Activated CD8-positive, alpha-beta T cell treated with anti-CD3 and anti-CD28 coated beads, Interleukin-2, amount 10 ng/mL, durations not matched to agents 7 days and 5 days (primary cell): ENCODE data around the gene OR2V2. TPM values are rescaled to one million over a fixed set of nuclear protein-coding genes. Genes with fewer than 3 reads are reported as not detected.
"Not testable (repeated sequence)": the region's sequence is repeated elsewhere in the genome, so short reads cannot be mapped to it uniquely, and the experiment has no call there.

Experiments used
- ATAC-seq: fragments of 150-1000 bp; cut with Tn5 transposase; one replicate; pipeline ENCODE4 v1.10.0; 2021; ENCODE audit warnings: moderate library complexity
- CTCF ChIA-PET: fragments of 350-600 bp; sonication (Branson Sonifier 250); formaldehyde crosslinking; loops from one replicate; lab custom pipeline; 2021; ENCODE audit warnings: antibody characterized with exemption; lab: Charles Lee
- POLR2A ChIA-PET: fragments of 350-600 bp; sonication (Branson Sonifier 250); formaldehyde crosslinking; loops from one replicate; lab custom pipeline; 2021; ENCODE audit warnings: antibody characterized with exemption; lab: Charles Lee
- DNase-seq: peaks from one replicate; pipeline ENCODE4 v3.0.0-alpha.2; 2020
- H3K27ac Mint-ChIP-seq: one replicate; pipeline ENCODE4 v1.8.0; 2021; ENCODE audit warnings: mild to moderate bottlenecking, mixed read lengths
- H3K27me3 Mint-ChIP-seq: one replicate; pipeline ENCODE4 v1.8.0; 2021; ENCODE audit warnings: low read depth, mixed read lengths
- H3K36me3 Mint-ChIP-seq: one replicate; pipeline ENCODE4 v1.8.0; 2021; ENCODE audit warnings: low read depth, mixed read lengths
- H3K4me1 Mint-ChIP-seq: one replicate; pipeline ENCODE4 v1.8.0; 2021; ENCODE audit warnings: low read depth, mixed read lengths
- H3K4me3 Mint-ChIP-seq: one replicate; pipeline ENCODE4 v1.8.0; 2021; ENCODE audit warnings: mild to moderate bottlenecking, mixed read lengths
- H3K9me3 Mint-ChIP-seq: one replicate; pipeline ENCODE4 v1.8.0; 2022; ENCODE audit warnings: mixed read lengths; ENCODE audit not compliant: insufficient read depth
- total RNA-seq, 2 experiments: library from RNA; stranded (reverse); gene quantifications; one replicate each; pipeline ENCODE4 v1.2.3, GENCODE V29; 2021

Gene OR2V2
- total RNA-seq = not detected

DNA sequence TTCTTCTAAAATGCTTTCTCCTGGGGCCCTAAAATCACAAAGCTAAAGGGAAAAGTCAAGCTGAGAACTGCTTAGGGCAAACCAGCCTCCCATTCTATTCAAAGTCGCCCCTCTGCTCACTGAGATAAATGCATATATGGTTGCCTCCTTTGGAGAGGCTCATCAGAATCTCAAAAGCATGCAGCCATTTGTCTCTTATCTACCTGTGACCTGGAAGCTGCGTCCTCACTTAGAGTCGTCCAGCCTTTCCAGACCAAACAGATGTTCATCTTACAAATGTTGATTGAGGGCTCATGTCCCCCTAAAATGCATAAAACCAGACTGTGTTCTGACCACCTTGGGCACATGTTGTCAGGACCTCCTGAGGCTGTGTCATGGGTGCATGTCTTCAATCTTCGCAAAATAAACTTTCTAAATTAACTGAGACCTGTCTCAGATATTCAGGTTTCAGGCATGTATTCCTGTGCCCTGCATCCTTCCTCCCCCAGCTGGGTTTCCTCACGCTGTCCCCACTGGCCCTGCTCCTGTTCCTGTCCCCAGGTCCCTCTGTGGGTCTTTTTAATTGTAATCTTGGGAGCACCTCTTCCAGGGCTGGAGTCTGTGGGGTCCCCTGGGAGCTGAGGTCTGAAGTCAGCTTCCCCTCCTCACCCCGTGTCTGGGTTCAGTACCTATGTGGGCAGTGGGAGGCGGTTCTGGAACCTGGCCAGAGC is at the start of gene OR2V2:
OR2V2 (plus strand) TSS at position 660 of the 710 bp plus-strand sequence. CDS start 7,357 bp downstream, outside the sequence.
- H3K36me3 Mint-ChIP-seq, H3K4me3 Mint-ChIP-seq, DNase-seq, H3K9me3 Mint-ChIP-seq, H3K27ac Mint-ChIP-seq, ATAC-seq, H3K4me1 Mint-ChIP-seq: not testable (repeated sequence)
- H3K27me3 Mint-ChIP-seq = peaks cover 28% of the 10 kb centered on the region
- ChIA-PET POLR2A (interaction anchor here (0.6 kb wide), 1 partner anchor 274 kb away, joined by 3 read pairs; no protein-coding TSS in a partner anchor), CTCF (interaction anchor here (0.6 kb wide), 1 partner anchor 392 kb away, joined by 3 read pairs; no protein-coding TSS in a partner anchor)

GRCh38 chr5:181097759-181098491 is 49.5 kb upstream of the OR2V2 start:
- peak; percentile 32 for ATAC-seq
- DNase-seq, H3K27ac Mint-ChIP-seq, POLR2A ChIA-PET, H3K4me1 Mint-ChIP-seq, H3K9me3 Mint-ChIP-seq, H3K4me3 Mint-ChIP-seq, H3K36me3 Mint-ChIP-seq, CTCF ChIA-PET: not testable (repeated sequence)
- peaks cover 19% of the 10 kb centered on the region for H3K27me3 Mint-ChIP-seq

DNA sequence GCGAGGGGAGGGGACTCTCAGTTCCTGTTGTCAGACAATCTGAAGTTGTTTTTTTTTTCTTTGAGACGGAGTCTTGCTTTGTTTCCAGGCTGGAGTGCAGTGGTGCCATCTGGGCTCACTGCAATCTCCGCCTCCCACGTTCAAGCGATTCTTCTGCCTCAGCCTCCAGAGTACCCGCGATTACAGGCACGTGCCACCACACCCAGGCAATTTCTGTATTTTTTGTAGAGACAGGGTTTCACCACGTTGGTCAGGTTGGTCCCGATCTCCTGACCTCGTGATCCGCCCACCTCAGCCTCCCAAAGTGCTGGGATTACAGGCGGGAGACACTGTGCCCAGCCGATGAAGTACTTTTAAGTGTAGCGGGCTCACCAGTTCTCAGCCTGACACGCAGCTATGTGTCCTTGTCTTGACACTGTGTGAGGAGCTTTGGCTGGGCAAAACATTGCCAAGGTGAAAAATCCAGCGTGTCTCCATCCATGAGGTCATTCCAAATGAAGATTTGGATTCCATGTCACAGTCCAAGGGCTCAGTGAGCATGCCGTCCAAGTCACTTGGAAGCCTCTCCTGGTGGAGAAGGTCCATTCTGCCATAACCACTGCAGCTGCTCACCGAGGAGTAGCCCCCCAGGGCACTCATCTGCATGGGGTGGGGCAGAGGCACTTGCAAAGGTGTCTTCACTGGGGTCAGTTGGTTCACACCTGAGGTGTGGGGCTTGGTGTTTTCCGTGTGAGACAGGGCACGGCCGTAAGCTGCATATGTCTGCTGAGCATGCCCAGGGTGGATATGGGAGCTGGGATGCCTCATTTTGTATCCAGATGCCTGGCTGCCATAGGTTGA is 48.4 kb upstream of the OR2V2 start:
- Mint-ChIP-seq H3K27me3 (peaks cover 19% of the 10 kb centered on the region), H3K36me3 (peaks cover 2% of the 10 kb centered on the region), H3K9me3 (no peaks in the 10 kb centered on the region), H3K4me3 (no peak overlapping the region), H3K27ac (peak overlapping the region; percentile 28), H3K4me1 (peaks cover 6% of the 10 kb centered on the region)
- no peak for DNase-seq
- ATAC-seq = no peak
- ChIA-PET CTCF (interaction anchor here (1.2 kb wide), 1 partner anchor 314 kb away, joined by 3 read pairs; no protein-coding TSS in a partner anchor), POLR2A (interaction anchor here (0.7 kb wide), 1 partner anchor 288 kb away, joined by 3 read pairs; no protein-coding TSS in a partner anchor)

GRCh38 chr5:181099602-181100086 is 47.7 kb upstream of the OR2V2 start:
- no peaks in the 10 kb centered on the region for H3K9me3 Mint-ChIP-seq
- H3K27ac Mint-ChIP-seq = peak overlapping the region; percentile 28
- no peak for DNase-seq
- H3K36me3 Mint-ChIP-seq = peaks cover 5% of the 10 kb centered on the region
- H3K27me3 Mint-ChIP-seq = peaks cover 26% of the 10 kb centered on the region
- ChIA-PET POLR2A (interaction anchor here (0.7 kb wide), 1 partner anchor 289 kb away, joined by 3 read pairs; no protein-coding TSS in a partner anchor), CTCF (interaction anchor here (1.2 kb wide), 1 partner anchor 315 kb away, joined by 3 read pairs; no protein-coding TSS in a partner anchor)
- no peak for ATAC-seq
- no peak overlapping the region for H3K4me3 Mint-ChIP-seq
- H3K4me1 Mint-ChIP-seq = peaks cover 10% of the 10 kb centered on the region

DNA sequence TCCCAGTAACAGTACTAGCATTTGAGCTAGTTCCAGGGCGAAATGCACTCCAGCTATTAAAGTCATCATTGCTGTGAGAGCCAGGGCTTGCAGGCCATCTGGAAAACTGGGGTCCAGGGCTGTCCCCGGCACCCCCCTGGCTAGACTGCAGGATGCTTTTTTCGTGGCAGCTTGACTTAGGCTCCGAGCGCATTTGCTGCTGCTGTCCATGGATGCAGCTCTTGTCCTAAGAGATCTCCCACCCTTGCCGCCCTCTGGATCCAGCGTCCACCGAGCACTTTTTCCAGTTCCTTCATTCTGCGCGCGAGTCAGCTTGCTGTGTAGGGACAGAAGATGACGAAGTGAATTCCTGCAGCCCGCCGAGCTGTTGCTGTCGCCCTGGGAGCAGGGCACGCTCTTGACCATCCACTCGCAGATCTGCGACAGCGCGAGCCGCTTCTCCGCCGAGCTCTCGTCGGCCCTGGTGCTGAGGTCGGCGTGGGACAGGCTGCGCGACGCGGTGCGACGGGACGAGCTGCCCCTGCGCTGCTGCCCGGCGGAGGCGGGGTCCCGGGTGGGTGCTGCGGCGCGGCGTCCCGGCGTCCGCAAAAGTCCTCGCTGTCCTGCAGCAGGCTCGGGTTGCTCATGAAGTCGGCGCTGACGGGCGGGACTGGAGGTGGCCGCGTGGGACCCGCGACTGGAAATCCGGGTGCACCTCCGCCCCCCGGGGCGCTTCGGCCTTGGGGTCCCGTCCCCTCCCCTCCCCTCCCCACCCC is 47.1 kb upstream of the OR2V2 start:
- Mint-ChIP-seq H3K9me3 (no peaks in the 10 kb centered on the region), H3K27me3 (peaks cover 30% of the 10 kb centered on the region), H3K27ac (peak overlapping the region; percentile 40), H3K4me1 (peaks cover 10% of the 10 kb centered on the region), H3K4me3 (peak overlapping the region; percentile 18), H3K36me3 (peaks cover 5% of the 10 kb centered on the region)
- no peak for DNase-seq
- ChIA-PET CTCF (interaction anchor here (1.2 kb wide), 1 partner anchor 316 kb away, joined by 3 read pairs; no protein-coding TSS in a partner anchor), POLR2A (interaction anchor here (0.7 kb wide), 1 partner anchor 289 kb away, joined by 3 read pairs; no protein-coding TSS in a partner anchor)
- no peak for ATAC-seq

- Mint-ChIP-seq H3K27me3 (peaks cover 39% of the 10 kb centered on the region), H3K4me1 (peaks cover 10% of the 10 kb centered on the region)
- H3K9me3 Mint-ChIP-seq, H3K36me3 Mint-ChIP-seq, H3K4me3 Mint-ChIP-seq, CTCF ChIA-PET, DNase-seq, POLR2A ChIA-PET, H3K27ac Mint-ChIP-seq: not testable (repeated sequence)
- ATAC-seq = peak; percentile 40
These were observed 46.2 kb upstream of the OR2V2 start for GRCh38 chr5:181101030-181101641.

GRCh38 chr5:181101930-181102674 is 45.3 kb upstream of the OR2V2 start:
- H3K27me3 Mint-ChIP-seq = peaks cover 40% of the 10 kb centered on the region
- CTCF ChIA-PET, H3K27ac Mint-ChIP-seq, H3K36me3 Mint-ChIP-seq, H3K4me3 Mint-ChIP-seq, ATAC-seq, POLR2A ChIA-PET, DNase-seq, H3K9me3 Mint-ChIP-seq: not testable (repeated sequence)
- H3K4me1 Mint-ChIP-seq = peaks cover 10% of the 10 kb centered on the region

DNA sequence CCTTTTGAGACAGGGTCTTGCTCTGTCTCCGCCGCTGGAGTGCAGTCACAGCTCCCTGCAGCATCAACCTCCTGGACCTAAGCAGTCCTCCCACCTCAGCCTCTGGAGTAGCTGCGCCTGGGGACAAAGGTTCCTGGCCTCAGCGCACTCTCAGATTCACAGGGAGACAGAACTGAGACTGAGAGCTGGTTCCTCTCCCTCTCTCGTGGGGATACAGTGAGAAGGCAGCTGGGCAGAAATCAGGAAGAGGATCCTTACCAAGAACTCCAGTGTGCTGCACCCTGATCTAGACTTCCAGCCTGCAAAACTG is 43.2 kb upstream of the OR2V2 start:
- CTCF ChIA-PET, ATAC-seq, POLR2A ChIA-PET, H3K9me3 Mint-ChIP-seq, H3K36me3 Mint-ChIP-seq: not testable (repeated sequence)
- H3K27me3 Mint-ChIP-seq = peaks cover 34% of the 10 kb centered on the region
- peak overlapping the region; percentile 68 for H3K27ac Mint-ChIP-seq
- DNase-seq = peak; percentile 18
- H3K4me1 Mint-ChIP-seq = peaks cover 10% of the 10 kb centered on the region
- H3K4me3 Mint-ChIP-seq = peak overlapping the region; percentile 66

DNA sequence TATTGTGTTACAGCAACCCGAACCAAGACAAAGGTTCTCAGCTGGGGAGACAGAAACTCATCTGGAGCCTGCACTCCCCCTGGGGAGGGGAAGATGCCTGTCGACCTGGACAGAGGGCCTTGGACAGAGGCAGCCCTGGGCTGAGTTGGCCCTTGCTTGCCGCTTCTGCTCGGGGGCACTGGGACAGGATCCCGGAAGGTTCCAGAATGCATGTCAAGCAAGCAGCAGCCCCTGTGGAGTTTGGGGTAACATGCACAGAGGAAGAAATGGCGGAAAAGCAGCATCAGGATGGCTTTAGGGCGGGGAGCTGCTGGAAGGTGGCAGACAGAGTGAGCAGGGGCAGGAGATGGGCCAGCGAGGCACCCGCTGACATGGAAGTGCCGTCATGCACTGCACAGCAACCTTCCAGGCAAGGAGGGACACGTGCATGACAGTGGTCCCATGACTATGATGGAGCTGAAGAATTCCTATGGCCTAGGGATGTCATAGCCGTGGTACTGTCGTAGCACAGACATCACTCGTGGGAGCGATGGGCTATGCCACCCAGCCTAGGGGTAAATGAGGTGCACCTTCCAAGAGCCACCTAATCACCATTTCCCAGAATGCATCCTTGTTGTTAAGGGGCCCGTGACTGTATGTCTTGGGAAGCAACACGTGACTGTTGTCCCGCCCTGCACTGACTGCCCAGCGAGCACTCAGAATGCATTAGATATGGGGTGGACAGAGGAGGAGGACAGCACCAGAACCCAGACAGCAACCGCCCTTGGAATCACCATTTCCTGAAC is 42.6 kb upstream of the OR2V2 start:
- H3K4me3 Mint-ChIP-seq, H3K9me3 Mint-ChIP-seq, H3K36me3 Mint-ChIP-seq, CTCF ChIA-PET, POLR2A ChIA-PET, H3K27ac Mint-ChIP-seq, ATAC-seq: not testable (repeated sequence)
- peak; percentile 15 for DNase-seq
- peaks cover 10% of the 10 kb centered on the region for H3K4me1 Mint-ChIP-seq
- peaks cover 28% of the 10 kb centered on the region for H3K27me3 Mint-ChIP-seq
